ENCODE results near the gene RPL28. TPM values are rescaled to one million over a fixed set of nuclear protein-coding genes. Genes with fewer than 3 reads are reported as not detected.
A peak's percentile ranks its signal among the peaks of the same experiment; 100 is the strongest.

Gene RPL28
- total RNA-seq, 1 donor from 2014 or later: 1,343 TPM

- no peaks in the 10 kb centered on the region for H3K36me3 ChIP-seq
- H3K27ac ChIP-seq: no peak overlapping the region
- DNase-seq: no peak
- no peak for ATAC-seq
- intact Hi-C loops (cut with DNase I): no loop called here
- no peaks in the 10 kb centered on the region for H3K9me3 ChIP-seq
- peaks cover 11% of the 10 kb centered on the region for H3K4me1 ChIP-seq
- peaks cover 25% of the 10 kb centered on the region for H3K27me3 ChIP-seq
- peak overlapping the region; percentile 10 for H3K4me3 ChIP-seq
- TF ChIP-seq, protein P1, sequence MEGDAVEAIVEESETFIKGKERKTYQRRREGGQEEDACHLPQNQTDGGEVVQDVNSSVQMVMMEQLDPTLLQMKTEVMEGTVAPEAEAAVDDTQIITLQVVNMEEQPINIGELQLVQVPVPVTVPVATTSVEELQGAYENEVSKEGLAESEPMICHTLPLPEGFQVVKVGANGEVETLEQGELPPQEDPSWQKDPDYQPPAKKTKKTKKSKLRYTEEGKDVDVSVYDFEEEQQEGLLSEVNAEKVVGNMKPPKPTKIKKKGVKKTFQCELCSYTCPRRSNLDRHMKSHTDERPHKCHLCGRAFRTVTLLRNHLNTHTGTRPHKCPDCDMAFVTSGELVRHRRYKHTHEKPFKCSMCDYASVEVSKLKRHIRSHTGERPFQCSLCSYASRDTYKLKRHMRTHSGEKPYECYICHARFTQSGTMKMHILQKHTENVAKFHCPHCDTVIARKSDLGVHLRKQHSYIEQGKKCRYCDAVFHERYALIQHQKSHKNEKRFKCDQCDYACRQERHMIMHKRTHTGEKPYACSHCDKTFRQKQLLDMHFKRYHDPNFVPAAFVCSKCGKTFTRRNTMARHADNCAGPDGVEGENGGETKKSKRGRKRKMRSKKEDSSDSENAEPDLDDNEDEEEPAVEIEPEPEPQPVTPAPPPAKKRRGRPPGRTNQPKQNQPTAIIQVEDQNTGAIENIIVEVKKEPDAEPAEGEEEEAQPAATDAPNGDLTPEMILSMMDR (IDR thresholded peaks at IDR 0.05): no peak
These were observed 65.6 kb downstream of the RPL28 start for GRCh38 chr19:55451163-55451964.

- peaks cover 11% of the 10 kb centered on the region for H3K4me1 ChIP-seq
- TF ChIP-seq, protein P1 (IDR thresholded peaks at IDR 0.05): no peak
- no peaks in the 10 kb centered on the region for H3K9me3 ChIP-seq
- intact Hi-C loops (cut with DNase I): no loop called here
- DNase-seq (no peak), ATAC-seq (no peak)
- H3K27ac ChIP-seq: no peak overlapping the region
- H3K27me3 ChIP-seq: peaks cover 25% of the 10 kb centered on the region
- peak overlapping the region; percentile 10 for H3K4me3 ChIP-seq
- no peaks in the 10 kb centered on the region for H3K36me3 ChIP-seq
These were observed 66.4 kb downstream of the RPL28 start for GRCh38 chr19:55451965-55452748.

Other genes starting within 250 kb of the RPL28 start
- gene TNNT1, start 236.7 kb upstream of the RPL28 start, total RNA-seq: 1.2 TPM
- not detected for gene TNNI3, start 228.2 kb upstream of the RPL28 start, total RNA-seq
- gene DNAAF3, start 219.3 kb upstream of the RPL28 start, total RNA-seq: 1.5 TPM
- gene SYT5, start 205.6 kb upstream of the RPL28 start, total RNA-seq: not detected
- gene PTPRH, start 176.4 kb upstream of the RPL28 start, total RNA-seq: not detected
- gene TMEM86B, start 157.2 kb upstream of the RPL28 start, total RNA-seq: 4.3 TPM
- 61.0 TPM for gene PPP6R1, start 126.9 kb upstream of the RPL28 start, total RNA-seq
- 19.7 TPM for gene HSPBP1, start 105.8 kb upstream of the RPL28 start, total RNA-seq
- gene BRSK1, start 101.9 kb upstream of the RPL28 start, total RNA-seq: 1.3 TPM
- 23.9 TPM for gene TMEM150B, start 60.6 kb upstream of the RPL28 start, total RNA-seq
- gene KMT5C, start 46.1 kb upstream of the RPL28 start, total RNA-seq: 11.7 TPM
- not detected for gene COX6B2, start 31.2 kb upstream of the RPL28 start, total RNA-seq
- gene GARIN5B, start 22.7 kb upstream of the RPL28 start, total RNA-seq: not detected
- gene IL11, start 15.5 kb upstream of the RPL28 start, total RNA-seq: 0.84 TPM
- gene TMEM190, start 9.1 kb upstream of the RPL28 start, total RNA-seq: not detected
- gene TMEM238, start 1.6 kb upstream of the RPL28 start, total RNA-seq: 19.8 TPM
- 19.5 TPM for gene UBE2S, start 21.9 kb downstream of the RPL28 start, total RNA-seq
- gene SHISA7, start 57.4 kb downstream of the RPL28 start, total RNA-seq: not detected
- gene ISOC2, start 75.7 kb downstream of the RPL28 start, total RNA-seq: 25.3 TPM
- gene C19orf85, start 78.8 kb downstream of the RPL28 start, total RNA-seq: not detected
- 10.2 TPM for gene ZNF628, start 90.7 kb downstream of the RPL28 start, total RNA-seq
- 14.7 TPM for gene NAT14, start 99.3 kb downstream of the RPL28 start, total RNA-seq
- 6.0 TPM for gene SSC5D, start 102.5 kb downstream of the RPL28 start, total RNA-seq
- not detected for gene SBK2, start 151.2 kb downstream of the RPL28 start, total RNA-seq
- 1.8 TPM for gene SBK3, start 159.6 kb downstream of the RPL28 start, total RNA-seq
- 15.7 TPM for gene ZNF579, start 194.9 kb downstream of the RPL28 start, total RNA-seq
- 14.9 TPM for gene FIZ1, start 213.6 kb downstream of the RPL28 start, total RNA-seq
- 28.6 TPM for gene ZNF524, start 214.4 kb downstream of the RPL28 start, total RNA-seq
- 18.4 TPM for gene ZNF865, start 219.7 kb downstream of the RPL28 start, total RNA-seq
- 9.7 TPM for gene ZNF784, start 238.6 kb downstream of the RPL28 start, total RNA-seq